CD4-positive, alpha-beta T cell treated with Interleukin-1 beta for 1 hour (primary cell): ENCODE measurements around the gene CHRNA3.

Source experiments
- DNase-seq, 2 donors: peaks; one replicate each; pipeline ENCODE4 v3.0.0-alpha.2; 2020 to 2022

Gene CHRNA3

GRCh38 chr15:78635346-78635745 is 14.6 kb upstream of the CHRNA3 start:
- no peak for DNase-seq

GRCh38 chr15:78634210-78635145 is 13.7 kb upstream of the CHRNA3 start:
- DNase-seq = no peak

GRCh38 chr15:78633348-78633747 is 12.6 kb upstream of the CHRNA3 start:
- DNase-seq = no peak

- no peak for DNase-seq
These were observed 10.3 kb upstream of the CHRNA3 start for GRCh38 chr15:78630886-78631633.

DNA sequence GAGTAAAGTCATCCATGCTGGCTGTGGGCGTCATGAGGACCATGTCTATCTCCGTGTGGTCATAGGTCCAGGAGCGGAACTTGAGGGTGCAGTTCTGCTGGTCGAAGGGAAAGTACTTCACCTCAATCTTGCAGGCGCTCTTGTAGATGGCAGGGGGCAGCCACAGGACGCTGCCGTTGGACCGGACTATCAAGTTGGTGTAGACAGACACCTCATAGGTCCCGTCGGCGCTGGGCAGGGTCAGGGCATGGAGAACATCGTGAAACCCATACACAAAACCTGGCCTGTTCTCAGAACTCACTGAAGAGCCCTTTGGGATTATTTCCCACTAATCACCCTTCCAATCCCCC is 8.9 kb upstream of the CHRNA3 start:
- no peak for DNase-seq

GRCh38 chr15:78629031-78629715 is 8.4 kb upstream of the CHRNA3 start:
- no peak for DNase-seq

GRCh38 chr15:78628227-78628626 is 7.4 kb upstream of the CHRNA3 start:
- DNase-seq = no peak

DNA sequence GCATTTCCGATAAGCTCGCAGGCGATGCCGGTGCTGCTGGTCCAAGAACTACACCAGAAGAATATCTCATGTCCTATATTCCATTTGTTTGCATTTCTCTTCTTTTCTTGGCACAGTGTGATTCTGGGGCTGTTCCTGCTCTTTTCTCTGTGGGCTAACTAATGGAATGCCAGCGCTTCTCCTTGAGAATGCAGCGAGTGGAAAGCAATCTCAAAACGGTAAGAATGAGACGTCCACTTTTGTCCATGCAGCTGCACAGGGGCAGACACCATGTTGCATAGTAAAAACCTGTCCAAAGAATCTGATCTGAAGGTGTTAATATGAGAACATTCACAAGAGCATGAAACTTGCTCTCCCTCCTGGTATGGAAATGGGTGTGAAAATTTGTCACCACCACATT is 6.6 kb upstream of the CHRNA3 start:
- no peak for DNase-seq

- no peak for DNase-seq
These were observed 5.7 kb upstream of the CHRNA3 start for GRCh38 chr15:78626381-78626995.

GRCh38 chr15:78625606-78626280 is 4.9 kb upstream of the CHRNA3 start:
- DNase-seq = no peak

DNA sequence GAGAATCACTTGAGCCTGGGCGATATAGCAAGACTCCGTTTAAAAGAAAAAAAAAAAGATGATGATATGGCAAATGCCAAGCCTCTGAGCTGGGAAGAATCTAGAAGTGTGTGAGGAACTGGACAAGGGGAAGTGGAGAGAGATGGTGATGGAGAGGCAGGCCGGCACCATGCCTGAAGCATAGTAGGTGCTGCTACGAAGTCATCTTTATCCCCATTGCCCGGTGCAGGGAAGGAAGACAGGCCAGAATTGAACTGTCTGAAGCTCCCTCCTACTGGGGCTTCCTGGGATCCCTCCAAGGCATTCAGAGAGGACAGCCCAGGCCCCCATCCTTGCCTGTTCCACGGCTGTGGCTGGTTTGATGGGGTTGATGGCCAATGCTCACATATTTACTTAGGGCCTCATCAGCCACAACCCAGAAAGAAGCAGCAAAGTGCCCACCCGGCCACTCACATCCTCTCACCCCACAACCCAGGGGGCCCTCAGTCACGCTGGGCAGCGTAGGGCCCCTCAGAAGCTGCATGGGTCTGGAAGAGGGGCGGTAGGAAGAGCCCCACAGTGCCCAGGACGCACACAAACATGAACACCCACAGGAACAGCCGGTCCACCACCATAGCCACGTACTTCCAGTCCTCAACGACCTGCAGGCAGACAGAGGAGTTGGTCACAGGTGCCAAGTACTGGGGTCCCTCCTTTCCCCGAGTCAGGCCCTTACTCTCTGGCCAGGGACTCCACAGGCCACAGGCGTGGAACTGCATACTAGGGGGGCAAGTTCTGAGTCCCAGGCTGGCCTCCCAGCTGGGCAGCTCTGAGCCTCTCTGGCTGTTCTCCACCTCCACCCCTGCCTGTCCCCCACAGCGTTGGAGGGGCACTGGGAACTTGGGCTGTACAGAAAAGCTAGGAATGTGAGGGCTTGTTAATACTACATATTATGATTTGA is 4.1 kb upstream of the CHRNA3 start:
- DNase-seq = no peak

DNA sequence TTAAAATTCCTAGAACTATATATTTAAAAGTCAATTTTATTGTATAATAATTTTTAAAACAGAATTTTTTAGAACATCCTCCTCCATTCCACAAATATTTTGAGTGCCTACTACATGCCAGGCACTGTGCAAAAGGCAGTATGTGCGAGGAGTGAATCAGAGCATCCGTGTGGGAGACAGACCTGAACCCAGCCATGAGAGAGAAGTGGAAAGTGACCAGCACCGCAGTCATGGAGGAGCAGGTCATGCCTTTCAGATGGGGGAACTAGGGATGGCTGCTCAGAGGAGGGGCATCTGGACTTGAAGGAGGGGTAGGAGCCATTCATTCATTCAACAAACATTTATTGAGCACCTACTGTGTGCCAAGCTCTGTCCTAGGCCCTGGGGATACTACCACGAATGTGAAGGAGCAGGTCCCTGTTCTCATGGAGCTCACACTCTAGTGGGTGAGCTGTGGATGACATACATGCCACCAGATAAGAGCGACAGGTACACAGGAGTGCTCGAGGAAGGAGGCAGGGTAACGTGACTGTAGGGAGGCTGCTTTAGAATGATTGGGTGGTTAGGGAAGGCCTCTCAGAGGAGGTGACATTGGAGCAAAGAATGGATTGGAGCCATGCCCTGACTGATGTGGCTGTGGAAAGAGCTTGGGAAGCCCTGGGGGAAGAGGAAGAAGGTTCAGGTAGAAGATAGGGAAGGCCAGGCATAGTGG is 3.1 kb upstream of the CHRNA3 start:
- DNase-seq = no peak

- DNase-seq = no peak
These were observed 1.1 kb upstream of the CHRNA3 start for GRCh38 chr15:78621810-78622402.

- DNase-seq = no peak
These were observed 722 bp downstream of the CHRNA3 start for GRCh38 chr15:78620021-78620526.

- no peak for DNase-seq
These were observed 1.5 kb downstream of the CHRNA3 start for GRCh38 chr15:78619022-78619950.

GRCh38 chr15:78618490-78618934 is 2.3 kb downstream of the CHRNA3 start:
- DNase-seq = peak; percentile 65 to 77

DNA sequence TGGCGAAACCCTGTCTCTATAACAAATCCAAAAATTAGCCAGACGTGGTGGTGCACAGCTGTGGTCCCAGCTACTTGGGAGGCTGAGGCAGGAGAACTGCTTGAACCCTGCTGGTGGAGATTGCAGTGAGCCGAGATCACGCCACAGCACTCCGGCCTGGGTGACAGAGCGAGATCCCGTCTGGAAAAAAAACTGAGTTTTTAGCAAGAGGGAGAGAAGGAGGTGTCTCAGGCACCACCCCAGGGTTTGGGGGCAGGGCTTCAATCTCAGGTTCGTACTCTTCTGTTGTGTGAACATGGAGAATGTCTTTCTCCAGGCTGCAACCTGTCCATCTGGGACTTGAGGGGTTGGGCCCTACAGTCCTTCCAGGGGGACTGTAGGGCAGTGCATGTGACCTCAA is 2.7 kb downstream of the CHRNA3 start:
- DNase-seq = no peak

GRCh38 chr15:78617516-78617915 is 3.3 kb downstream of the CHRNA3 start:
- no peak for DNase-seq

- no peak for DNase-seq
These were observed 3.7 kb downstream of the CHRNA3 start for GRCh38 chr15:78617076-78617475.
